RWPE1 (cell line): ENCODE results near the gene CCR9.

Experiments
- CTCF ChIA-PET: fragments of 350-600 bp; sonication (Branson Sonifier 250); formaldehyde crosslinking; extraction: SDS; loops from one replicate; lab custom pipeline; 2021; lab: Yijun Ruan, JAX
- POLR2A ChIA-PET: fragments of 400-600 bp; formaldehyde crosslinking; extraction: SDS; loops from one replicate; lab custom pipeline; 2020; ENCODE audit warnings: antibody characterized with exemption; ENCODE audit not compliant: low non-redundant PET; lab: Yijun Ruan, JAX
- DNase-seq: peaks from one replicate; pipeline ENCODE4 v3.0.0; 2012; ENCODE audit warnings: low spot score
- H3K27ac ChIP-seq: fragments of 450-650 bp; 2 replicates; pipeline ENCODE4 v1.5.1; 2017
- TF ChIP-seq, protein P1 (sequence below): fragments of 450-650 bp; conservative IDR thresholded peaks from 2 replicates; pipeline ENCODE4 v1.5.1; 2017; ENCODE audit warnings: low read depth, mild to moderate bottlenecking

Gene CCR9

DNA sequence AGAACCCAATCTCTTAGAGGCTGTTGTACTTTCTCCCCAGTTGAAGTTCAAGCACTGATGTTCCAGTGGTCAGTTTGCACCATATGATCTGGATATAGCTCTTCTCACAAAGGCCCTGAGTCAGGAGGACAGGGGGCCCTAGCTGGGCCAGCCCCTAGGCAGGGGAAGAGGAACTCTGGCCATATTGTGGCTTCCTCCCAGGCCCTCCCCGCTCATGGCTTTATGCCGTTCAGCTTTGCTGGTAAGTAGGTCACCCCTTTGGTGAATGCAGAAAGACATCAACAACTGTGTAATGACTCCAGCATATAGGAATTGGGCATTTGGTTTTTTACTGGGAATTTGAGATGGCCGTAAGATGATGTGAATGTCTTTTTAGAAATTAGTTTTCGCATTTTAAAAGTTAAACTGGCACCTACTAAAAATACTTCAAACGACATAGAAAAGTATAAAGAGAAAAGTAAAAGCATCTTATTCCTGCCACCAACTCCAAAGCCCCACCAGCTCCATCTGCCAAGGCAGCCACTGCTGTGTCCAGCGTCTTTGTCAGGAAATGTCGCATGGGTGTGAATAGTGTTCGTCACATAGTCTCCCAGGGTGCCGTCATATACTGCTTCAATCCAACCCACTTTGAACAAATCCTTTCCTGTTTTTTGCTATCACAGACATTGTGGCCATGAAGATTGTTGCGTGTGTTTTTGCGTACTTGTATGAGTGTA, 25.3 kb downstream of the CCR9 start:
- ChIA-PET POLR2A (no interaction called here), CTCF (no interaction called here)

DNA sequence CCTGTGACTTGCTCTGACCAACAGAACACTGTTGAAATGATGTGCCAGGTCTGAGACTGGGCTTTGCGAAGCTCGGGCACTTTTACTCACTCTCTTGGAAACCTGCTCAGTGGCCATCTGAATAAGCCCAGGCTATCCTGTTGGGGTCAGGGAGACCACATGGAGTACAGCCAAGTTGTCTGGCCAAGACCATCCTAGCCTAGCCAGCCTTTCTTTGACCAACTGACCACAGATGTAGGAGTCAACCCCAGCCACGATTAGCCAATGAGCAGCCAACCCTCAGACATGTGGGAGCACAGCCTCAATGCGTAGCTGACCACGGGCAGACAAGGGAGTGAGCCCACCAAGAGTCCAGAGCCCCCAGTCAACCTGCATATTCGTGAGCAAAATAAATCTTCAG, 26.1 kb downstream of the CCR9 start:
- H3K27ac ChIP-seq, result no peak overlapping the region
- ChIA-PET POLR2A (no interaction called here), CTCF (no interaction called here)
- TF ChIP-seq, protein P1, sequence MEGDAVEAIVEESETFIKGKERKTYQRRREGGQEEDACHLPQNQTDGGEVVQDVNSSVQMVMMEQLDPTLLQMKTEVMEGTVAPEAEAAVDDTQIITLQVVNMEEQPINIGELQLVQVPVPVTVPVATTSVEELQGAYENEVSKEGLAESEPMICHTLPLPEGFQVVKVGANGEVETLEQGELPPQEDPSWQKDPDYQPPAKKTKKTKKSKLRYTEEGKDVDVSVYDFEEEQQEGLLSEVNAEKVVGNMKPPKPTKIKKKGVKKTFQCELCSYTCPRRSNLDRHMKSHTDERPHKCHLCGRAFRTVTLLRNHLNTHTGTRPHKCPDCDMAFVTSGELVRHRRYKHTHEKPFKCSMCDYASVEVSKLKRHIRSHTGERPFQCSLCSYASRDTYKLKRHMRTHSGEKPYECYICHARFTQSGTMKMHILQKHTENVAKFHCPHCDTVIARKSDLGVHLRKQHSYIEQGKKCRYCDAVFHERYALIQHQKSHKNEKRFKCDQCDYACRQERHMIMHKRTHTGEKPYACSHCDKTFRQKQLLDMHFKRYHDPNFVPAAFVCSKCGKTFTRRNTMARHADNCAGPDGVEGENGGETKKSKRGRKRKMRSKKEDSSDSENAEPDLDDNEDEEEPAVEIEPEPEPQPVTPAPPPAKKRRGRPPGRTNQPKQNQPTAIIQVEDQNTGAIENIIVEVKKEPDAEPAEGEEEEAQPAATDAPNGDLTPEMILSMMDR, result no peak
- DNase-seq, result no peak

More for the DNA sequence above, 25.3 kb downstream of the CCR9 start:
- no peak overlapping the region for H3K27ac ChIP-seq
- TF ChIP-seq, protein P1, result no peak
- no peak for DNase-seq

DNA sequence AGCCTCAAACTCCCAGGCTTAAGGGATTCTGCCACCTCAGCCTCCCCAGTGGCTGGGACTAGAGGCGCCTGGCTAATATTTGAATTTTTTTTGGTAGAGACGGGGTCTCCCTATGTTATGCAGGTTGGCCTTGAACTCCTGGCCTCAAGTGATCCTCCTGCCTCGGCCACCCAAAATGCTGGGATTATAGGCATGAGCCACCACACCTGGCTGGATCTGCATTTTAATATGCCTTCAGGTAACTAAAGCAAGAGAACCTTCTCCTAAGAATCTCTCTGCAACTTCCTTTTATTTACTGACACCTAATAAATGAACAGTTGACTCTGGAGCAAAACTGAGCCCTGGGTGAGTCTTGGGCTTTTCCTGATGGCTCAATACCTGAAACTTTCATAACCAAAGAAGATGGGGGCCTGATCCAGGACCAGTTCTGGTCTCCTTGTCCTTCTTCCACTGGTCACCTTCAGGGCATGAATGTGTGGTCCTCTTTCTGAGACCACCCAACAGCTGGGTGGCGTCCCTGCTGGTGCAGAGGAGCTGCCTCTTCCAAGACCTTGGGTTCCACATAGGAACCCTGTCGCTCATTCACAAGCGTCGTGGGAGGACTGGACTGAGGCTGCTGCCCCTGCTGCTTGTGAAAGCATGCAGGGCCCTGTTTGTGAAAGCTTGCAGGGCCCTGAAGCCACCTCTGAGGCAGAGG, 28.2 kb downstream of the CCR9 start:
- H3K27ac ChIP-seq, result no peak overlapping the region
- no peak for DNase-seq
- CTCF ChIA-PET, result no interaction called here
- TF ChIP-seq, protein P1, result no peak
- POLR2A ChIA-PET, result no interaction called here

DNA sequence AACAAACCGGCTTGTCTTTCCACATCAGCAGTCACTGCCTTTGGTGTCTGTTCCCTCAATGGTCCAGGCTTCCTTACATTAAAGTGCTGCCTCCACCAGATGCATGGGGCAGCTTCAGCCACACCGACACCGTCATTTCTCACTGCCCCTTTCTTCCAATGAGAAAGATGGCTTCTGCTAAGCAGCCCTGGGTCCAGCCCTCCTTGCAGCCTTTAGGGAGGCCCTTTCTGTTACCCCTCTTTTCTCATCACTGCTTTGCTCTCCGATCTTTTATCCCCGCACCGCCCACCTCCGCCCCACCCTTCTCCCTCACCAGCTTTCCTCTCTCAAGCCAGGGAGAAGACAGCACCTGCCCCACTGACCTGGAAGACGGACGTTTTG, 28.7 kb downstream of the CCR9 start:
- ChIA-PET CTCF (no interaction called here), POLR2A (no interaction called here)
- DNase-seq, result no peak
- TF ChIP-seq, protein P1, result no peak
- no peak overlapping the region for H3K27ac ChIP-seq

DNA sequence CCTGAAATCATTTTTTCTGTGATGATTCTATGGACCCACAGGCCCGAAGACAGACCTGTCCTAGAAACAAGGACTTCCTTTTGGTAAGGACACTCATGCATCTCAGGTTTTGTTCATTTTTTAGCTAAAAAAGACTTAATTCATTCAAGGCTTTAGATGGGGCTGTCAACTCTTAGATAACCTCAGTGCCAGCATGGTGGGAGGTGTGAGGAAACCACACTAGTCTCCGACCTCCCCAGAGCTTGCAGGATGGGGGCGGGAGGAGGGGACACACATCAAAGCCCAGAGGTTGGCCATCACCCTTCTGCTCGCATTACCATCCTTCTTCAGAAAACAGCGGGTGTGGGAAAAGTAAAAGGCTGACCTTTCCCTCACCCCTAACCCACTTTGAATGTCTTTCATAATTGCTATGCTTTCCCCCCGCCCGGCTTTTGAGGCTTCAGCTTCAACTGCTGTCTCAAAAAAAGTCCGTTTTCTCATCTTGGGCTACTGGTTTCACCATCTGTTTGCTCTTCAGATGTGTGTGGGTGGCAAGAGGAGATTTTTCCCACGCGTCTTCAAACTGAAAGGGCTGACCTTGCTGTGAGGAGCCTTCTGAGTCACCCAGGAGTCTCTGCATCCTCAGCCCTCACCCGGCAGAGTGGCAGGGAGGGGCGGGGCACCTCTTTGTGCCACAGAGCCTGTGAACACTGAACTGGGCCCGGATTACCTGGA, 29.3 kb downstream of the CCR9 start:
- ChIA-PET POLR2A (no interaction called here), CTCF (no interaction called here)
- TF ChIP-seq, protein P1, result no peak
- DNase-seq, result peak; percentile 71
- H3K27ac ChIP-seq, result peak overlapping the region; percentile 17

DNA sequence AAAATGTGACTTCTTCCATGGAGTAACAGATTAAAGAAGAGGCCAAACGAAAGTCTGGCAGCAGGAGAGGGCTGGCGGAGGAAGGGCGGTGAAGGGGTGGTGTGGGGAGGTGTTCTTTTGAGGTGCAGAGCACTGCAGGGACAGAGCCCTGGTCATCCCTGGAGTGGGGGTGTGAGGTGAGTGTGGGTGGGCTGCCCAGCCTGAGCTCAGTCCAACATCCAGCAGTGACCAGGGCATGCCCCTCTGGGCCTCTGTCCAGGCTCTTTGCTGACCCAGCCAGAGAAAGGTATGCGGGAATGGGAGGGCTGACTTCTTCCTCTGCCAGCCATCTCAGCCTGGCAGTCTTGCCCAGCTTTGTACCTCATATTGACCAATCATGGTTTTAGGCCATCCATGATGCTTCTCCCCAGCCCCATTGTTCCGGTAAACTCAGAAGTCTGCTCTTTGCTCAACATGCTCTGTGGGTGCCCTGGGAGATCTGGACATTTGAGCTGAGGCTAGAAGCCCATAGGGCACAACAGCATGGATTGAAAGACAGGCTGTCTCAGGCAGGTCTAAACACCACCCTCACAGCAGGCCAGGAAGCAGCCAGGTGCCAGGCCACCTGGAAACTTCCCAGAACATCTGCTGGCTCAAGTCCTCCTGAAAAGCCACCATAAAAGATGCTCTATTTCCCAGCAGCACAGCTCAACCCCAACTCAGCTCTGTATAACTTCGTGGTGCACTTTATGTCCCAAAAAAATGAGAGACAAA, 31.0 kb downstream of the CCR9 start:
- ChIA-PET POLR2A (no interaction called here), CTCF (interaction anchor here (1.0 kb wide), 1 partner anchor 153 kb away, joined by 3 read pairs; no protein-coding TSS in a partner anchor)
- peak overlapping the region; percentile 69 for H3K27ac ChIP-seq
- no peak for DNase-seq
- TF ChIP-seq, protein P1, result no peak
